GM23338 (cell line): ENCODE data around the gene NEURL1B. TPM values are rescaled to one million over a fixed set of nuclear protein-coding genes. Genes with fewer than 3 reads are reported as not detected.

Experiments
- ATAC-seq: fragments of 200-7000 bp; cut with Tn5 transposase; 3 replicates; pipeline ENCODE4 v1.9.1; 2020
- DNase-seq: peaks from one replicate; pipeline ENCODE4 v3.0.0-alpha.2; 2015; ENCODE audit warnings: low spot score
- H2AFZ ChIP-seq: fragments of 200-600 bp; sonication (generic); 2 replicates; pipeline ENCODE4 v1.8.0; 2016; ENCODE audit warnings: antibody characterized with exemption, mild to moderate bottlenecking, moderate library complexity
- H3F3A ChIP-seq: fragments of 200-600 bp; sonication (generic); replicated peaks from 2 replicates; pipeline ENCODE4 v1.8.0; 2017; ENCODE audit warnings: antibody characterized with exemption, mixed run types, low read depth
- H3K27ac ChIP-seq: fragments of 200-600 bp; sonication (generic); 2 replicates; pipeline ENCODE4 v1.6.1; 2016; ENCODE audit warnings: low read depth
- H3K27me3 ChIP-seq: fragments of 200-600 bp; sonication (generic); 2 replicates; pipeline ENCODE4 v1.8.0; 2016; ENCODE audit warnings: mild to moderate bottlenecking, mixed run types, moderate library complexity; ENCODE audit not compliant: insufficient read depth
- H3K36me3 ChIP-seq: fragments of 200-600 bp; sonication (generic); 2 replicates; pipeline ENCODE4 v1.8.0; 2016; ENCODE audit warnings: mild to moderate bottlenecking; ENCODE audit not compliant: insufficient read depth
- H3K4me1 ChIP-seq: fragments of 200-600 bp; sonication (generic); 2 replicates; pipeline ENCODE4 v1.8.0; 2016; ENCODE audit warnings: mild to moderate bottlenecking, moderate library complexity; ENCODE audit not compliant: insufficient read depth
- H3K4me2 ChIP-seq: fragments of 200-600 bp; sonication (generic); 2 replicates; pipeline ENCODE4 v1.7.1; 2017; ENCODE audit warnings: mixed run types
- H3K4me3 ChIP-seq: fragments of 200-600 bp; sonication (generic); 2 replicates; pipeline ENCODE4 v1.6.1; 2016; ENCODE audit warnings: mixed run types
- H3K79me2 ChIP-seq: fragments of 200-600 bp; sonication (generic); replicated peaks from 2 replicates; pipeline ENCODE4 v1.8.0; 2017; ENCODE audit warnings: mild to moderate bottlenecking; ENCODE audit not compliant: insufficient read depth
- H3K9me2 ChIP-seq: fragments of 200-600 bp; sonication (generic); 2 replicates; pipeline ENCODE4 v1.8.0; 2017; ENCODE audit not compliant: insufficient read depth
- H4K20me1 ChIP-seq: fragments of 200-600 bp; sonication (generic); replicated peaks from 2 replicates; pipeline ENCODE4 v1.8.0; 2017; ENCODE audit warnings: mild to moderate bottlenecking; ENCODE audit not compliant: insufficient read depth
- H3K27ac Mint-ChIP-seq: 2 replicates; pipeline ENCODE4 v1.8.0; 2020; ENCODE audit warnings: inconsistent platforms, mild to moderate bottlenecking, moderate library complexity, mixed read lengths
- H3K27me3 Mint-ChIP-seq: 3 replicates; pipeline ENCODE4 v1.8.0; 2022; ENCODE audit warnings: low read depth, mild to moderate bottlenecking, moderate library complexity, mixed read lengths, inconsistent platforms; ENCODE audit not compliant: insufficient read depth, poor library complexity
- H3K36me3 Mint-ChIP-seq: 3 replicates; pipeline ENCODE4 v1.8.0; 2021; ENCODE audit warnings: low read depth, mild to moderate bottlenecking, inconsistent platforms, moderate library complexity, mixed read lengths
- H3K4me1 Mint-ChIP-seq: 3 replicates; pipeline ENCODE4 v1.8.0; 2020; ENCODE audit warnings: mild to moderate bottlenecking, inconsistent platforms, mixed read lengths
- H3K4me3 Mint-ChIP-seq: 3 replicates; pipeline ENCODE4 v1.8.0; 2021; ENCODE audit warnings: moderate library complexity, mild to moderate bottlenecking, inconsistent platforms, mixed read lengths
- H3K9me3 Mint-ChIP-seq: 3 replicates; pipeline ENCODE4 v1.8.0; 2020; ENCODE audit warnings: moderate library complexity, mild to moderate bottlenecking, inconsistent platforms, mixed read lengths
- CREB1 ChIP-seq: fragments of 250-450 bp; sonication (Bioruptor Pico); IDR thresholded peaks from 2 replicates; pipeline ENCODE4 v1.5.0; 2020; ENCODE audit warnings: low read depth, mild to moderate bottlenecking, moderate library complexity
- EZH2 ChIP-seq: fragments of 200-600 bp; sonication (generic); IDR thresholded peaks from one replicate; pipeline ENCODE4 v1.8.0; 2017; ENCODE audit warnings: antibody characterized with exemption, mild to moderate bottlenecking, low read depth; ENCODE audit not compliant: unreplicated experiment
- EZH2phosphoT487 ChIP-seq: fragments of 200-600 bp; sonication (generic); IDR thresholded peaks from one replicate; pipeline ENCODE4 v1.8.1; 2018; ENCODE audit warnings: antibody characterized with exemption; ENCODE audit not compliant: unreplicated experiment
- JUNB ChIP-seq: IDR thresholded peaks from one replicate; pipeline ENCODE4 v1.6.1; 2016; ENCODE audit warnings: antibody characterized with exemption; ENCODE audit not compliant: unreplicated experiment
- NANOG ChIP-seq: IDR thresholded peaks from 2 replicates; pipeline ENCODE4 v1.6.1; 2016; ENCODE audit warnings: antibody characterized with exemption, borderline replicate concordance
- POLR2AphosphoS5 ChIP-seq: IDR thresholded peaks from 2 replicates; pipeline ENCODE4 v1.6.1; 2016; ENCODE audit warnings: antibody characterized with exemption, low read depth
- STAT1 ChIP-seq: IDR thresholded peaks from one replicate; pipeline ENCODE4 v1.6.1; 2016; ENCODE audit warnings: antibody characterized with exemption; ENCODE audit not compliant: unreplicated experiment
- ZNF114 ChIP-seq: fragments of 250-450 bp; sonication (Bioruptor Pico); IDR thresholded peaks from 2 replicates; pipeline ENCODE4 v1.5.0; 2020; ENCODE audit warnings: mild to moderate bottlenecking, moderate library complexity
- ZNF331 ChIP-seq: fragments of 250-450 bp; sonication (Bioruptor Pico); IDR thresholded peaks from 2 replicates; pipeline ENCODE4 v1.5.0; 2020; ENCODE audit warnings: low read depth, mild to moderate bottlenecking, moderate library complexity
- polyA plus RNA-seq: library from polyadenylated mRNA; unstranded; fragments of >200 nt; fragmentation: Nextera tagmentation; extraction: Ambion mirVana; gene quantifications from 2 replicates; pipeline ENCODE4 v1.2.1, GENCODE V29; 2016
- total RNA-seq: library from RNA; depleted of rRNA; stranded (reverse); fragments of >200 nt; shearing (Covaris generic); gene quantifications from 2 replicates; pipeline ENCODE4 v1.2.3, GENCODE V29; 2014
- TF ChIP-seq, protein P1 (sequence below): IDR thresholded peaks from one replicate; pipeline ENCODE4 v1.6.1; 2018; ENCODE audit warnings: antibody characterized with exemption; ENCODE audit not compliant: unreplicated experiment
- TF ChIP-seq, protein P2 (sequence below): IDR thresholded peaks from 2 replicates; pipeline ENCODE4 v1.6.1; 2016; ENCODE audit warnings: antibody characterized with exemption
- TF ChIP-seq, protein P3 (sequence below): fragments of 250-450 bp; sonication (Bioruptor Pico); IDR thresholded peaks from 2 replicates; pipeline ENCODE4 v1.5.0; 2020; ENCODE audit warnings: mild to moderate bottlenecking, moderate library complexity

NEURL1B gene
- total and polyA plus RNA-seq, 2 experiments from 2014 or later = 1.9 to 13.3 TPM

DNA sequence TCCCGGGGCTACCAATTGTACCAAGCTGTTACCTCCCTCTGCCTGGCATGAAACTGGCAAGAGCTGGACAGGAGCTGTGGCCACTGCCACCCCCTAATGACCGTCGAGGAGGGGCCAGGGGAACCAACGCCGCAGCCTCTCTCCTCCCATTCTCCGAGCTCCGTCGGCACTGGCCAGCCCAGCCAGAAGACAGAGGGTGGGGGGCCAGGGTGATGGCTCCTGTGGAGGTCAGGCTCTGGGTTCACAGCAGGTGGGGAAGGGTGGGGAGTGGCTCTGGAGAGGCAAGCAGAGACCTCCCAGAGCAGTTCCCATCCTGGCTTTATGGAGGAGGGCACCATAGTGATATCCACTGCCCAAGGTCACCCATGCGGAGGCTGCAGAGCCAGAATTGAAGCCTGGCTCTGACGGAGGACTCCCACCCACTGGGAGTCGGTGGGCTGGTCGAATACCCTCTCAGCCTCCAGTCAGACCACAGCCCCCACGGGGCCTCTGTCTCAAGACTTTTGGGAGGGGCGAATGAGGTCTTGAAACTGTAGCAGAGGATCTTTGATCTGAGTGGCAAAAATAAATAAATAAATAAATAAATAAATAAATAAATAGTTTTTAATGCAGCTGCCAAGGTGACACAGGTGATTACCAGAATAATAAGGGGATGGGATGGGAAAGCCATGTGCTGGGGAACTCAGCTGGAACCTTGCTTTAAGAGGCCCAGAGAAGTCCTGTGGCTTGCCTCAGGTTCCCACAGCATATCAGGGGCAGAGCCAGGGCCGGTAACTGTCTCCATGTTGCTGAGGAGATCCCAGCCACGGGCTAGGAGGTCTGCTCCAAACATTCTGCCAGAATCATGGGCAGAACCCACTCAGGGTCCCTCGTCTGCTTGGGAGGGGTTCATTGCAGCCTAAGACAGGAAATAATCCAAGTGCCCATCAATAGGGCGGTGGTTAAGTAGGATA is 42.5 kb upstream of the NEURL1B start:
- no peak for DNase-seq
- H3K4me1 Mint-ChIP-seq = peaks cover 11% of the 10 kb centered on the region
- H3K36me3 Mint-ChIP-seq = no peaks in the 10 kb centered on the region
- ATAC-seq = no peak
- Histone ChIP-seq H3K4me2 (no peak overlapping the region), H3K27ac (no peak overlapping the region), H3K9me2 (no peaks in the 10 kb centered on the region), H3K27me3 (no peaks in the 10 kb centered on the region), H3K79me2 (no peaks in the 10 kb centered on the region), H4K20me1 (no peaks in the 10 kb centered on the region), H2AFZ (no peak overlapping the region), H3F3A (no peaks in the 10 kb centered on the region), H3K4me3 (no peak overlapping the region), H3K4me1 (peaks cover 4% of the 10 kb centered on the region; the same call in 1 of the 2 replicates), H3K36me3 (no peaks in the 10 kb centered on the region)
- no peak overlapping the region for H3K4me3 Mint-ChIP-seq
- H3K9me3 Mint-ChIP-seq = no peaks in the 10 kb centered on the region
- TF ChIP-seq, protein P1, sequence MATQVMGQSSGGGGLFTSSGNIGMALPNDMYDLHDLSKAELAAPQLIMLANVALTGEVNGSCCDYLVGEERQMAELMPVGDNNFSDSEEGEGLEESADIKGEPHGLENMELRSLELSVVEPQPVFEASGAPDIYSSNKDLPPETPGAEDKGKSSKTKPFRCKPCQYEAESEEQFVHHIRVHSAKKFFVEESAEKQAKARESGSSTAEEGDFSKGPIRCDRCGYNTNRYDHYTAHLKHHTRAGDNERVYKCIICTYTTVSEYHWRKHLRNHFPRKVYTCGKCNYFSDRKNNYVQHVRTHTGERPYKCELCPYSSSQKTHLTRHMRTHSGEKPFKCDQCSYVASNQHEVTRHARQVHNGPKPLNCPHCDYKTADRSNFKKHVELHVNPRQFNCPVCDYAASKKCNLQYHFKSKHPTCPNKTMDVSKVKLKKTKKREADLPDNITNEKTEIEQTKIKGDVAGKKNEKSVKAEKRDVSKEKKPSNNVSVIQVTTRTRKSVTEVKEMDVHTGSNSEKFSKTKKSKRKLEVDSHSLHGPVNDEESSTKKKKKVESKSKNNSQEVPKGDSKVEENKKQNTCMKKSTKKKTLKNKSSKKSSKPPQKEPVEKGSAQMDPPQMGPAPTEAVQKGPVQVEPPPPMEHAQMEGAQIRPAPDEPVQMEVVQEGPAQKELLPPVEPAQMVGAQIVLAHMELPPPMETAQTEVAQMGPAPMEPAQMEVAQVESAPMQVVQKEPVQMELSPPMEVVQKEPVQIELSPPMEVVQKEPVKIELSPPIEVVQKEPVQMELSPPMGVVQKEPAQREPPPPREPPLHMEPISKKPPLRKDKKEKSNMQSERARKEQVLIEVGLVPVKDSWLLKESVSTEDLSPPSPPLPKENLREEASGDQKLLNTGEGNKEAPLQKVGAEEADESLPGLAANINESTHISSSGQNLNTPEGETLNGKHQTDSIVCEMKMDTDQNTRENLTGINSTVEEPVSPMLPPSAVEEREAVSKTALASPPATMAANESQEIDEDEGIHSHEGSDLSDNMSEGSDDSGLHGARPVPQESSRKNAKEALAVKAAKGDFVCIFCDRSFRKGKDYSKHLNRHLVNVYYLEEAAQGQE = no peak
- TF ChIP-seq CREB1 (CRISPR knock-in tag) = no peak
- no peak for TF ChIP-seq POLR2AphosphoS5
- TF ChIP-seq, protein P2, sequence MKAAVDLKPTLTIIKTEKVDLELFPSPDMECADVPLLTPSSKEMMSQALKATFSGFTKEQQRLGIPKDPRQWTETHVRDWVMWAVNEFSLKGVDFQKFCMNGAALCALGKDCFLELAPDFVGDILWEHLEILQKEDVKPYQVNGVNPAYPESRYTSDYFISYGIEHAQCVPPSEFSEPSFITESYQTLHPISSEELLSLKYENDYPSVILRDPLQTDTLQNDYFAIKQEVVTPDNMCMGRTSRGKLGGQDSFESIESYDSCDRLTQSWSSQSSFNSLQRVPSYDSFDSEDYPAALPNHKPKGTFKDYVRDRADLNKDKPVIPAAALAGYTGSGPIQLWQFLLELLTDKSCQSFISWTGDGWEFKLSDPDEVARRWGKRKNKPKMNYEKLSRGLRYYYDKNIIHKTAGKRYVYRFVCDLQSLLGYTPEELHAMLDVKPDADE = no peak
- no peak for TF ChIP-seq EZH2phosphoT487
- no peak for TF ChIP-seq ZNF114
- no peak for TF ChIP-seq STAT1
- no peak for TF ChIP-seq ZNF331 (CRISPR knock-in tag)
- no peak for TF ChIP-seq NANOG
- TF ChIP-seq EZH2 = no peak
- no peak for TF ChIP-seq JUNB
- TF ChIP-seq, protein P3, sequence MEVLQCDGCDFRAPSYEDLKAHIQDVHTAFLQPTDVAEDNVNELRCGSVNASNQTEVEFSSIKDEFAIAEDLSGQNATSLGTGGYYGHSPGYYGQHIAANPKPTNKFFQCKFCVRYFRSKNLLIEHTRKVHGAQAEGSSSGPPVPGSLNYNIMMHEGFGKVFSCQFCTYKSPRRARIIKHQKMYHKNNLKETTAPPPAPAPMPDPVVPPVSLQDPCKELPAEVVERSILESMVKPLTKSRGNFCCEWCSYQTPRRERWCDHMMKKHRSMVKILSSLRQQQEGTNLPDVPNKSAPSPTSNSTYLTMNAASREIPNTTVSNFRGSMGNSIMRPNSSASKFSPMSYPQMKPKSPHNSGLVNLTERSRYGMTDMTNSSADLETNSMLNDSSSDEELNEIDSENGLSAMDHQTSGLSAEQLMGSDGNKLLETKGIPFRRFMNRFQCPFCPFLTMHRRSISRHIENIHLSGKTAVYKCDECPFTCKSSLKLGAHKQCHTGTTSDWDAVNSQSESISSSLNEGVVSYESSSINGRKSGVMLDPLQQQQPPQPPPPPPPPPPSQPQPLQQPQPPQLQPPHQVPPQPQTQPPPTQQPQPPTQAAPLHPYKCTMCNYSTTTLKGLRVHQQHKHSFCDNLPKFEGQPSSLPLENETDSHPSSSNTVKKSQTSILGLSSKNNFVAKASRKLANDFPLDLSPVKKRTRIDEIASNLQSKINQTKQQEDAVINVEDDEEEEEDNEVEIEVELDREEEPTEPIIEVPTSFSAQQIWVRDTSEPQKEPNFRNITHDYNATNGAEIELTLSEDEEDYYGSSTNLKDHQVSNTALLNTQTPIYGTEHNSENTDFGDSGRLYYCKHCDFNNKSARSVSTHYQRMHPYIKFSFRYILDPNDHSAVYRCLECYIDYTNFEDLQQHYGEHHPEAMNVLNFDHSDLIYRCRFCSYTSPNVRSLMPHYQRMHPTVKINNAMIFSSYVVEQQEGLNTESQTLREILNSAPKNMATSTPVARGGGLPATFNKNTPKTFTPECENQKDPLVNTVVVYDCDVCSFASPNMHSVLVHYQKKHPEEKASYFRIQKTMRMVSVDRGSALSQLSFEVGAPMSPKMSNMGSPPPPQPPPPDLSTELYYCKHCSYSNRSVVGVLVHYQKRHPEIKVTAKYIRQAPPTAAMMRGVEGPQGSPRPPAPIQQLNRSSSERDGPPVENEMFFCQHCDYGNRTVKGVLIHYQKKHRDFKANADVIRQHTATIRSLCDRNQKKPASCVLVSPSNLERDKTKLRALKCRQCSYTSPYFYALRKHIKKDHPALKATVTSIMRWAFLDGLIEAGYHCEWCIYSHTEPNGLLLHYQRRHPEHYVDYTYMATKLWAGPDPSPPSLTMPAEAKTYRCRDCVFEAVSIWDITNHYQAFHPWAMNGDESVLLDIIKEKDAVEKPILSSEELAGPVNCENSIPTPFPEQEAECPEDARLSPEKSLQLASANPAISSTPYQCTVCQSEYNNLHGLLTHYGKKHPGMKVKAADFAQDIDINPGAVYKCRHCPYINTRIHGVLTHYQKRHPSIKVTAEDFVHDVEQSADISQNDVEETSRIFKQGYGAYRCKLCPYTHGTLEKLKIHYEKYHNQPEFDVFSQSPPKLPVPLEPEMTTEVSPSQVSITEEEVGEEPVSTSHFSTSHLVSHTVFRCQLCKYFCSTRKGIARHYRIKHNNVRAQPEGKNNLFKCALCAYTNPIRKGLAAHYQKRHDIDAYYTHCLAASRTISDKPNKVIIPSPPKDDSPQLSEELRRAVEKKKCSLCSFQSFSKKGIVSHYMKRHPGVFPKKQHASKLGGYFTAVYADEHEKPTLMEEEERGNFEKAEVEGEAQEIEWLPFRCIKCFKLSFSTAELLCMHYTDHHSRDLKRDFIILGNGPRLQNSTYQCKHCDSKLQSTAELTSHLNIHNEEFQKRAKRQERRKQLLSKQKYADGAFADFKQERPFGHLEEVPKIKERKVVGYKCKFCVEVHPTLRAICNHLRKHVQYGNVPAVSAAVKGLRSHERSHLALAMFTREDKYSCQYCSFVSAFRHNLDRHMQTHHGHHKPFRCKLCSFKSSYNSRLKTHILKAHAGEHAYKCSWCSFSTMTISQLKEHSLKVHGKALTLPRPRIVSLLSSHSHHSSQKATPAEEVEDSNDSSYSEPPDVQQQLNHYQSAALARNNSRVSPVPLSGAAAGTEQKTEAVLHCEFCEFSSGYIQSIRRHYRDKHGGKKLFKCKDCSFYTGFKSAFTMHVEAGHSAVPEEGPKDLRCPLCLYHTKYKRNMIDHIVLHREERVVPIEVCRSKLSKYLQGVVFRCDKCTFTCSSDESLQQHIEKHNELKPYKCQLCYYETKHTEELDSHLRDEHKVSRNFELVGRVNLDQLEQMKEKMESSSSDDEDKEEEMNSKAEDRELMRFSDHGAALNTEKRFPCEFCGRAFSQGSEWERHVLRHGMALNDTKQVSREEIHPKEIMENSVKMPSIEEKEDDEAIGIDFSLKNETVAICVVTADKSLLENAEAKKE (CRISPR knock-in tag) = no peak
- no peak overlapping the region; the same call in 1 of the 2 replicates for H3K27ac Mint-ChIP-seq
- H3K27me3 Mint-ChIP-seq = peaks cover 16% of the 10 kb centered on the region
